H1 (cell line): ENCODE data around the gene MYLK.

Experiments
- EP300 ChIP-seq, 2 experiments: IDR thresholded peaks; 1 replicate in 1 of 2; 2 replicates in 1 of 2; pipeline ENCODE4 v1.6.1; 2011 to 2012; ENCODE audit warnings: low read depth in 2 of 2, low read length in 2 of 2, mild to moderate bottlenecking in 2 of 2, borderline replicate concordance in 1 of 2, inconsistent platforms in 1 of 2, moderate library complexity in 1 of 2
- EZH2 ChIP-seq: fragments of 200-600 bp; sonication (generic); IDR thresholded peaks from 2 replicates; pipeline ENCODE4 v1.7.1; 2012; ENCODE audit warnings: low read depth, mild to moderate bottlenecking, moderate library complexity, low read length, inconsistent platforms; ENCODE audit not compliant: severe bottlenecking
- GTF2F1 ChIP-seq: IDR thresholded peaks from 2 replicates; pipeline ENCODE4 v1.6.1; 2012; ENCODE audit warnings: low read depth, low read length, improper control_type of control experiment, borderline replicate concordance
- JUND ChIP-seq: IDR thresholded peaks from 2 replicates; pipeline ENCODE4 v1.6.1; 2011; ENCODE audit warnings: mild to moderate bottlenecking, improper control_type of control experiment, low read length
- KDM1A ChIP-seq: fragments of 200-600, 300-600 bp; sonication (generic); IDR thresholded peaks from 2 replicates; pipeline ENCODE4 v1.7.1; 2016; ENCODE audit warnings: mild to moderate bottlenecking, low read length, borderline replicate concordance
- POLR2A ChIP-seq, 2 experiments: IDR thresholded peaks; 1 replicate in 1 of 2; 2 replicates in 1 of 2; pipeline ENCODE4 v1.6.1; 2011; ENCODE audit warnings: low read depth in 2 of 2, low read length in 2 of 2, mild to moderate bottlenecking in 2 of 2; ENCODE audit errors: control extremely low read depth in 1 of 2
- TF ChIP-seq, protein P1 (sequence below), 3 experiments: IDR thresholded peaks; 1 replicate in 2 of 3; 2 replicates in 1 of 3; pipeline versions ENCODE4 v1.5.1 to v1.6.1; 2011; ENCODE audit warnings: low read length in 3 of 3, mild to moderate bottlenecking in 3 of 3, inconsistent platforms in 2 of 3, low read depth in 1 of 3, moderate library complexity in 1 of 3; ENCODE audit not compliant: insufficient read depth in 1 of 3; ENCODE audit errors: control extremely low read depth in 1 of 3

DNA sequence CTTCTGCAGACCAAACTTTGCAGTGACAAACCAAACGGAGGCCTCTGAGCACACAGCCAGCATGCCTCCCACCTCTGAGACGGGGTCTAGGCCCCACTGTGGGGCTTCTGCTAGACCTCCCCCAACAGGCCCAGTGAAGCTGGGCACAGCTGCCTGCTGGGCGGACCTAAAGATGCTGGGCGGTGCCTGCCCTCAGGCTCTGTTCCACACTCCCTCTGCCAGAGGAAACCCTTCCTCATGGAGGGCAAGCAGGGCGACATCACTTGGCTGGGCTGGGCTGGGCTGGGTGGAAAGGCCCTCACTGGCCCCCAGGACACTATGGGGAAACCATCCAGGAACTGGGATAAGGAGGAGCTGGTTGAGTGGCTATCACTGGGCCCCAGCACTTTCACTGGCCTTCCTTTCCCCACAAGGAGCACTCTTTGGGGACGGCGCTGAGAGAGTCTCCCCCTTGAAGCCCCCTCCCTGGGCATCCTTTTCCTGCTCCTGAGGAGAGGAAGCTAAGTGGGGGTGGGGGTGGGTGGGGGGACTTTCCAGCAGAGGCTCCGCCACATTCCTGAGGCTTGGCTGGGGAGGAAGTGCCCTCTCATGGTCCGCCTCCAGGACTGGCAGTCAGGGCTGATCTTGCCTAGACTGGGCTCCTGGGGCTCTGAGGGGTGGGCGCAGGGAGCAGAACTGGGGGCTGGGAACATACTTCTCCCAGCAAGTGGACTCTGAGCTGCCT is 201.2 kb downstream of the MYLK start:
- TF ChIP-seq POLR2A (IDR thresholded peaks at IDR 0.05; ENCODE audit: control extremely low read depth in 1 of 2, low read depth in 2 of 2, low read length in 2 of 2) (no peak), KDM1A (no peak), GTF2F1 (no peak), EP300 (IDR thresholded peaks at IDR 0.05; ENCODE audit: borderline replicate concordance in 1 of 2, low read depth in 2 of 2, low read length in 2 of 2) (no peak), EZH2 (no peak), JUND (no peak)
- TF ChIP-seq, protein P1, sequence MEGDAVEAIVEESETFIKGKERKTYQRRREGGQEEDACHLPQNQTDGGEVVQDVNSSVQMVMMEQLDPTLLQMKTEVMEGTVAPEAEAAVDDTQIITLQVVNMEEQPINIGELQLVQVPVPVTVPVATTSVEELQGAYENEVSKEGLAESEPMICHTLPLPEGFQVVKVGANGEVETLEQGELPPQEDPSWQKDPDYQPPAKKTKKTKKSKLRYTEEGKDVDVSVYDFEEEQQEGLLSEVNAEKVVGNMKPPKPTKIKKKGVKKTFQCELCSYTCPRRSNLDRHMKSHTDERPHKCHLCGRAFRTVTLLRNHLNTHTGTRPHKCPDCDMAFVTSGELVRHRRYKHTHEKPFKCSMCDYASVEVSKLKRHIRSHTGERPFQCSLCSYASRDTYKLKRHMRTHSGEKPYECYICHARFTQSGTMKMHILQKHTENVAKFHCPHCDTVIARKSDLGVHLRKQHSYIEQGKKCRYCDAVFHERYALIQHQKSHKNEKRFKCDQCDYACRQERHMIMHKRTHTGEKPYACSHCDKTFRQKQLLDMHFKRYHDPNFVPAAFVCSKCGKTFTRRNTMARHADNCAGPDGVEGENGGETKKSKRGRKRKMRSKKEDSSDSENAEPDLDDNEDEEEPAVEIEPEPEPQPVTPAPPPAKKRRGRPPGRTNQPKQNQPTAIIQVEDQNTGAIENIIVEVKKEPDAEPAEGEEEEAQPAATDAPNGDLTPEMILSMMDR (IDR thresholded peaks at IDR 0.05; ENCODE audit: control extremely low read depth in 1 of 3, insufficient read depth in 1 of 3, low read depth in 1 of 3, low read length in 3 of 3): no peak
